DLD1 (cell line): ENCODE data around the gene APBB2.
"Not testable (repeated sequence)": the region's sequence is repeated elsewhere in the genome, so short reads cannot be mapped to it uniquely, and the experiment has no call there.

Source experiments
- in situ Hi-C: cut with HindIII; loops from 2 replicates; pipeline ENCODE4 v1.10.0; 2017; ENCODE audit warnings: low sequenced_read_pairs

Gene APBB2

DNA sequence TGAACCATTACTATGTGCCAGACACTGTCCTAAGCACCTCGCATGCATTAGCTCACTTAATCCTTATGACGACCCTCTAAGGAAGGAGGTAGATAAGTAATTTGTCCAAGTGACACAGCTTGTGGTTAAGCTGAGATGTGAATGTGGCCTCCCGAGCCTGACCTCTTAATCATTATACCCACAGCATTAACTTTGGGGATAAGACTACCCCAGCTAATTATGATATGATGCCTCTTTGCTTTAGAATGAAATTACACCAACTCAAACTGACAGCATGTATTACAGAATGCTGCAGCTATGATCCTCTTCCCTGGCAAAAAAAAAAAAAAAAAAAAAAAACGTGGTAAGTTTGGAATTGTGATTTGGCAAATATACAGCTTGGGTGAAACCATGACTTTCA, 53.5 kb downstream of the APBB2 start:
- in situ Hi-C loops, result no loop called here

DNA sequence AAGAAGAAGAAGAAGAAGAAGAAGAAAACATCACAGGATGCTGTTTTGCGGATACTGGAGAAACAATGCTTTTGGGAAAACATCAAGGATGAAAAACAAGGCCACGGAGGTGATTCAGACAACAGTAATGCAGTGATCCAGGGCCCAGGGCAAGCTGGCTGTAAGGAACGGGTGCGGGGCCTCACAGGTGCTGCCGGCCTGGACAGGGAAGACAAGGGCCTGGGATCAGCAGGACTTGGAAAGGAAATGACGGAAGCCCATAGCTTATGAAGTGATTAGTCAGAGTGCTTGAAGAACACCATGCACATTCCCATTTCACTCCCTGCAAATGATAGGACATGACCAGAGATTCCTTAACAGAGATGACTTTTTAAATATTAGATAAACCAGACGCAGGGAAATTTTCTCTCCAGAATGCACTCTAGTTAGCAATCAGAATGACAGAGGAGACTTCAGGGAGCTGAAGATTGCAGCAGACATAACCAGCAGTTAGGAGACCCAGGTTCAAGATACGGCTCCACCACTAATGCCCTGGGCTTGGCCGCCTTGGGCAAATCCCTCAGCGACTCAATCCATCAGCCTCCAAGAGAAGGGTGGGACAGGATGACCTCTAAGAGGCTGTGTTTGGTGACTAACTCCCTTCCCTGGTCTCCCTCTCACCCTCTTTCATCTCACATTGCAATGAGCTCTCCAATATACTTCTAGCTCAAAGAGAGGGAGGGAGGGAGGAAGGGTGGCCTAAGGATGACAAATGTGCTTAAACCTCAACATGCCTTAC, 54.1 kb downstream of the APBB2 start:
- in situ Hi-C loops, result no loop called here

GRCh38 chr4:41158756-41159155, 55.6 kb downstream of the APBB2 start:
- in situ Hi-C loops, result no loop called here

- in situ Hi-C loops, result no loop called here
Observed at GRCh38 chr4:41158274-41158673, 56.1 kb downstream of the APBB2 start.

DNA sequence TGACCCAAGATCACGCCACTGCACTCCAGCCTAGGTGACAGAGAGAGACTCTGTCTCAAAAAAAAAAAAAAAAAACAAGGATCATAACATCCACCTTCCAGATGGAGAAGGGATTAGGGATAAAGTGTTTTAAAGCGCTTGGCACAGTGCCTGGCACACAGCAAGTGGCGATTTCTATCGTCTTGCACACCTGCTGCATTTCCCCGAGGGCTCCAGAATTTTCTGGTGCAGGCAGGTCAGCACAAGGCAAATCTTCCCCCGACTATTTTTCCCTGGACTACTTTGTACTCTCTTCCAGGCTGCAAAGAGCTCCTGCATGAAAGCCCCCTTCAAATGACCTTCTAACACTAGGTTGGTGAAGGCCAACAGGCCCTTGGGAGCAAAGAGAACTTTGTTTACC, 57.3 kb downstream of the APBB2 start:
- in situ Hi-C loops, result no loop called here

DNA sequence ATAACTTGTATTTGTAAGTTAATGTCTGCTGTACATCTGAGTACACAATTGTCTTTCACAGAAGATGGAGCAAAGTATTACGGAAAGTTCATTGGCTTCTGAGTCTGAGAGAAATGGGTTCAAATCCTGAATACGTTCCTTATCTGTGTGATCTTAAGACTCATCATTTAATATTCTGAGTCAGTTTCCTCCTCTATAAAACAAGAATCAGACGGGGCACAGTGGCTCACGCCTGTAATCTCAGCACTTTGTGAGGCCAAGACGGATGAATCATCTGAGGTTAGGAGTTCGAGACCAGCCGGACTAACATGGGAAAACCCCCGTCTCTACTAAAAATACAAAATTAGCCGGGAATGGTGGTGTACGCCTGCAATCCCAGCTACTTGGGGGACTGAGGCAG, 57.8 kb downstream of the APBB2 start:
- in situ Hi-C loops, result no loop called here

GRCh38 chr4:41155194-41155830, 59.0 kb downstream of the APBB2 start:
- in situ Hi-C loops, result no loop called here

DNA sequence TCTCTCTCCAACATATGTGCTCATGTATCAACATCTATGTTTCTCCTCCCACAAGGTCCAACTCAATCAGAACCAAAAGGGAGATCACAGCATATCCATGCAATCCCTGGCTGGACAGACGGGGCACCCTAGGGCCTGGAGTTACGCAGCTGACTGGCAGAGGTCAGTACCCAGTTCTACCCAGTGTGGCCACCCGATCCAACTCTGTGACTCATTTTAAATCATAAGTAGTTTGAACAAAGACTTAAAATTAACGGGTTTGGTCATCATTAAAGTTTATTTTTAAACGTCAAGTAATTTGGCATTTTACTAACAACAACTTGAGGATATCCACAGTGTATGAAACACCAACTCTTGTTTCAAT, 59.5 kb downstream of the APBB2 start:
- in situ Hi-C loops, result no loop called here

- in situ Hi-C loops, result no loop called here
Observed at GRCh38 chr4:41154010-41154813, 60.1 kb downstream of the APBB2 start.

GRCh38 chr4:41150401-41150800, 63.9 kb downstream of the APBB2 start:
- in situ Hi-C loops, result no loop called here

DNA sequence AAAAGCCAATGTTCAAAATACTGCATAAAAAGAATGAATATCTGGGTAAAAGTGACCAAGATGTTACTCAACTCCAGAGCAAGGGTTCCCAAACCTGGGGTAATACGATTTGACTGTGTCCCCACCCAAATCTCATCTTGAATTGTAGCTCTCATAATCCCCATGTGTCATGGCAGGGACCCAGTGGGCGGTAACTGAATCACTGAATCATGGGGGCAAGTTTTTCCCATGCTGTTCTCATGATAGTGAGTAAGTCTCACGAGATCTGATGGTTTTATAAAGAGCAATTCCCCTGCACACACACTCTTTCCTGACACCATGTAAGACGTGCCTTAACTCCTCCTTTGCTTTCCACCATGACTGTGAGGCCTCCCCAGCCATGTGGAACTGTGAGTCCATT, 64.8 kb downstream of the APBB2 start:
- in situ Hi-C loops, result not testable (repeated sequence)

DNA sequence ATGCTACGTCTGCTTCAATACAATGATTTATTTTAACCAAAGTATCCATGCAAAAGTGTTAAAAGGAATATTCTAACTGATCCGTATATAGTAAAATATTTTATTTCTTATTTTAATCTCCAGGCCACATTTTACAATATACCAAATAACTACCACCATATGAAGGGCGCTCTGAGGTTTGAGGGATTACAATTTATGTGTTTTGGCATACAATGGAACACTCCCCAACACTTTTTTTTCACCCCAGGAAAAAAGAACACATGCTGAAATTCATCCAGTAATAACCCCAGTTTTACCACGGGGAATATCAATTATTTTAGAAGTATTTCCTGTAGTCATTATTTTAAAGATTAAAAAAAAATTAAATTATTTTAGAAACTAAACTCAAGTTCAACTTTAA, 65.4 kb downstream of the APBB2 start:
- in situ Hi-C loops, result no loop called here

GRCh38 chr4:41148292-41148691, 66.0 kb downstream of the APBB2 start:
- in situ Hi-C loops, result no loop called here

GRCh38 chr4:41147570-41147969, 66.8 kb downstream of the APBB2 start:
- in situ Hi-C loops, result not testable (repeated sequence)

DNA sequence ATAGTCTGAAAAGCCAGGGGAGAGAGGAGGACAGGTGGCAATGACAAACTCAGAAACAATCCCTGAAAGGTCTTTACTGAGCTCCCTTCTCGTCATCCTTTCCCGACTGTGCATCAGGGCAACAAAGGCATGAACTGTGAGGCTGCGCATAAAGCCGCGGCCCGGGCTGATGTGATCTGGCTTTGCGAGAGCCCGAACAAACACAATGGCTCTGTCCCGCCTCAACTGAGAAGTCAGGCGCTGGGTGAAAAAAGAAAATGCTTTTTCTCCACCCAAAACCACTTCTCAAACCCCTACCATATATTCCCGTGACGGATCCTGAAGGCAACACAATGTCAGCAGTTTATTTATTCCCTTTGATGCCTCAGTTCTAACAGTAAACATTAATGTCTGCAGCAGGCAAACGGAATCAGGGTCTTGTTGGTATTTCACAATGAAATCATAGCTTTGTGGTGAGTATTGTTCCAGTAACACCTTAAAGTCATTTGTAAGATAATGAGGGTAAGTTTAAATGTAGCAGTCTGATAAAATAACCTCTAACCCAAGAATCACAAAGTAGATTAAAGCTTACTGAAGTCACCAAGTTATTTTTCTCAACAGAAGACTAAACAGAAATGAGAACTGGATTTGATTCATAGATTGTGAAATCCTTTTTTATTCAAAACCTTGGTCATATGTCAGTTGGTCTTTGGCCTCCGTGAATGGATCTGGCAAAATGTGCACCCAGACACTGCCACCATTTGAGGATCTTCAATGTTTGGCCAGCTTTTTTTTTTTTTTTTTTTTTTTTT, 67.4 kb downstream of the APBB2 start:
- in situ Hi-C loops, result no loop called here

DNA sequence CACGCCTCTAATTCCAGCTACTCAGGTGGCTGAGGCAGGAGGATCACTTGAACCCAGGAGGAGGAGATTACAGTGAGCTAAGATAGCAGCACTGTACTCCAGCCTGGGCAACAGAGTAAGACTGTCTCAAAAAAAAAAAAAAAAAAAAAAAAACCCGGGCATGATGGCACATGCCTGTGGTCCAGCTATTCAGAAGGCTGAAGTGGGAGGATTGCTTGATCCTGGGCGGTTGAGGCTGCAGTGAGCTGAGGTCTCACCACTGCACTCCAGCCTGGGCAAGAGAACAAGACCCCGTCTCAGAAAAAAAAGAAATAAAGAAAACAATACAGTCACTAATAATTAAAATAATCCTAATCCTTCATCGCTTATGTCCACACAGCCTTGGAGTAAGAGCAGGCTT, 68.1 kb downstream of the APBB2 start:
- in situ Hi-C loops, result no loop called here

DNA sequence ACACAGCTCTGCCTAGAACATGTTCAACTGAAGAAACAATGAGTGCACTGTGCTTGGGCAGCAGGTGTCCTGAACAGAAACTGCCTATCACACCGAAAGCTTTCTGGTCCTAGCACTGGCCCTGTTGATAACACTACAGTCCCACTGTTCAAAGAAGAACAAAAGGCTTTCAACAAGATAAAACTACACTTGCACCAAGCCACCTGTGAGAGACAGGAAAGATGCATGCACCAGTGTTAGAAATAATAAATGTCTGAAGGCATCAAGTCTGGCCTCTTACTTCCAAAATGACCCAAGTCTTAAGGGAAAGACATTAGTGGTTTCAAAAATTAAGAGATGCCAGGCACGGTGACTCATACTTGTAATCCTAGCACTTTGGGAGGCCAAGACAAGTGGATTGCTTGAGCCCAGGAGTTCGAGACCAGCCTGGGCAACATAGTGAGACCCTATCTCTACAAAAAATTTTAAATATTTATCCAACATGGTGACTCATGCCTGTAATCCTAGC, 68.7 kb downstream of the APBB2 start:
- in situ Hi-C loops, result no loop called here

- in situ Hi-C loops, result no loop called here
Observed at GRCh38 chr4:41144812-41145211, 69.5 kb downstream of the APBB2 start.

DNA sequence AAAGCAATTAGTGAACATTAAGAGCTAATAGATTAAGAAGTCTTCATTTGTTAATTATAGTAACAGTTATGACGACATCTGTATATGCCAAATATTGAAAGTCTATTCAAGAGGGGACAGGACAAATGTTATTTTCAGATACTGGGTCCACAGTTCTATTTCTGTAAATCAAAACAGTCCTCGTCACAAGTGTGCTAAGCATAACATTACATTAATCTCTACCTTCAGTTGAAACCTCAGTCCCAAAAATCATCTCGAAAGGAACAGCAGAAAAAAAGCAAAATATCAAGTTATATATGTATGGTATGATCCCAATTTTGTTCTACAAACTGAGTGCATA, 70.3 kb downstream of the APBB2 start:
- in situ Hi-C loops, result no loop called here

GRCh38 chr4:41143311-41144039, 70.9 kb downstream of the APBB2 start:
- in situ Hi-C loops, result no loop called here
